ENCODE results near the gene FAM53A. TPM values are rescaled to one million over a fixed set of nuclear protein-coding genes. Genes with fewer than 3 reads are reported as not detected.
"Not testable (repeated sequence)": the region's sequence is repeated elsewhere in the genome, so short reads cannot be mapped to it uniquely, and the experiment has no call there.

The FAM53A gene
- polyA plus RNA-seq, 12 donors: 0.72 to 1.7 (median 1.3) TPM; not detected in 2

GRCh38 chr4:1717129-1718094 is 33.3 kb upstream of the FAM53A start:
- DNase-seq: no peak

- no peak for DNase-seq
Measured at GRCh38 chr4:1716065-1716945, 32.2 kb upstream of the FAM53A start.

GRCh38 chr4:1715002-1715758 is 31.1 kb upstream of the FAM53A start:
- DNase-seq: no peak

GRCh38 chr4:1714303-1715001 is 30.3 kb upstream of the FAM53A start:
- no peak for DNase-seq

- no peak for DNase-seq
Measured at GRCh38 chr4:1713003-1713851, 29.1 kb upstream of the FAM53A start.

- DNase-seq: peak; percentile 89
Measured at GRCh38 chr4:1712216-1713002, 28.3 kb upstream of the FAM53A start, which contains the start of gene SLBP. TSS of gene SLBP (minus strand) at chr4:1712319. CDS start at chr4:1712188, 131 bp downstream.

GRCh38 chr4:1711571-1712215 is 27.6 kb upstream of the FAM53A start:
- peak; percentile 41 for DNase-seq

- DNase-seq: no peak
Measured at GRCh38 chr4:1711055-1711570, 27.0 kb upstream of the FAM53A start.

GRCh38 chr4:1708581-1708980 is 24.5 kb upstream of the FAM53A start:
- DNase-seq: no peak

- DNase-seq: no peak
Measured at GRCh38 chr4:1706358-1706757, 22.2 kb upstream of the FAM53A start.

- DNase-seq: no peak
Measured at GRCh38 chr4:1705732-1706131, 21.6 kb upstream of the FAM53A start.

- DNase-seq: no peak
Measured at GRCh38 chr4:1703867-1704266, 19.8 kb upstream of the FAM53A start.

- DNase-seq: not testable (repeated sequence)
Measured at GRCh38 chr4:1701671-1702070, 17.6 kb upstream of the FAM53A start.

- peak; percentile 83 for DNase-seq
Measured at GRCh38 chr4:1695913-1696312, 11.8 kb upstream of the FAM53A start.

- DNase-seq: peak; percentile 64
Measured at GRCh38 chr4:1693131-1693896, 9.2 kb upstream of the FAM53A start.

- DNase-seq: no peak
Measured at GRCh38 chr4:1691737-1692373, 7.7 kb upstream of the FAM53A start.

GRCh38 chr4:1690698-1691097 is 6.6 kb upstream of the FAM53A start:
- no peak for DNase-seq

Data from muscle of arm (tissue), 12 donors.